ENCODE results near the gene KHSRP.

Gene KHSRP

DNA sequence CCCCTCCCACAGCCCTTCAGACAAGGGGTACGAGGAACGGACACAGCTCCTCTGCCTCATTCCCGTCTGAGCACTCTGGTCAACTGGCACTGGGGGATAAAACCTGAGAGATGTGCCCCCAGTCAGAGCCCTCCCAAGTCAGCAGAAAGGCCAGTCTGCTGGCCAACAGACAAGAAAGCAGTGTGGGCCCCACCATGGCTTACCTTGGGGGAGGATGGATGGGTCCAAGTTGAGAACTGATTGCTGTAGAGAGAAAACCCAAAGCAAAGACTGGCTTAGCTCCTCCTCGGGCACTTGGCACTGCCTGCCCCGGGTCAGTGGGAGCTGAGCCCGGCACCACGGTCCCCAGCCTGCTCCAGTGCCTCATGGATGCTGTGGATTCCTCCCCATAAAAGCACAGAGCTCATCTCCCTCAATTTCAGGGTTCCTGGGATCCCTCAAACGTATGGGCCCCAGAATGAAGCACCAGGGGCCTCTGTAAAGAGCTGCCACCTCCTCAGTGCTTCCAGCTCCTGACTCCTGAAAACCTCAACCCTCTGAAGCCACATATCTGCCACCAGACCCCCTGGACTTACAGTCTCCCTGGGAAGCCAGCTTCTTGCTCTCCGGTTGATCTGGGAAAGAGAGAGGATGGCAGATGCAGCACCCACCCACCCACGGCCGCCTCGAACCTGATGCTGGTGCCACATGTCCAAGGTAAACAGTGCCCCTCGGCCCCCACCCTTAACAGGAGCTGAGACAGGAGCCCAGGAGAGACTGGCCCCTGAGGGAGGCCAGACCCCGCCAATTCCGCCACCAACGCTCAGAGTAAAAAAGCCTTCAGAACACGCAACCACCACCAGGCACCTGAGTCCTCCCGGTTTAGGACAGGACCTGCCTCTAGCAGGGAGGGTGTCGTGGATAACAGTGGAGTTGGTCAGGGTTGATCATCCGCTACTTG, 3.3 kb downstream of the KHSRP start:
- H2BK5ac ChIP-seq (ENCODE audit: low read depth, low read length, poor library complexity) = no peak overlapping the region
- H2BK12ac ChIP-seq (ENCODE audit: low read length) = no peak overlapping the region
- H3K4me1 ChIP-seq (ENCODE audit: control insufficient read depth in 1 of 2, insufficient read depth in 2 of 2, low read length in 2 of 2) = peaks cover 6 to 10% of the 10 kb centered on the region in 2 experiments
- no peak overlapping the region for H2BK120ac ChIP-seq (ENCODE audit: insufficient read depth, low read length, poor library complexity)
- no peaks in the 10 kb centered on the region for H3K27me3 ChIP-seq (ENCODE audit: insufficient read depth, low read length)
- H3K36me3 ChIP-seq (ENCODE audit: control insufficient read depth in 1 of 2, insufficient read depth in 2 of 2, low read length in 2 of 2) = peaks cover 62 to 65% of the 10 kb centered on the region in 2 experiments
- no peak overlapping the region for H3K18ac ChIP-seq (ENCODE audit: low read length)
- peaks cover 10% of the 10 kb centered on the region for H3K9me3 ChIP-seq (ENCODE audit: insufficient read depth, low read depth, low read length)
- WGBS (ENCODE audit: extremely low coverage, insufficient coverage, insufficient read length) = no CpG with 5 or more reads among the region's 20 CpGs
- no peak overlapping the region for H3K23ac ChIP-seq (ENCODE audit: low read length)
- H4K8ac ChIP-seq (ENCODE audit: low read depth, low read length) = no peak overlapping the region
- peaks cover 8% of the 10 kb centered on the region for H3K79me1 ChIP-seq (ENCODE audit: low read length)
- H4K91ac ChIP-seq (ENCODE audit: low read depth, low read length) = no peak overlapping the region
- no peak overlapping the region for H3K9ac ChIP-seq (ENCODE audit: low read length)
- no peak overlapping the region for H3K4me2 ChIP-seq (ENCODE audit: low read length)
- DNase-seq = no peak
- no peak overlapping the region for H4K12ac ChIP-seq (ENCODE audit: low read depth, low read length)
- no peak overlapping the region for H3K14ac ChIP-seq (ENCODE audit: low read length)
- H2AFZ ChIP-seq (ENCODE audit: insufficient read depth, low read length, poor library complexity) = no peak overlapping the region
- H3K4me3 ChIP-seq (ENCODE audit: low read depth, low read length) = no peak overlapping the region
- H3K4ac ChIP-seq (ENCODE audit: low read depth, low read length) = peak overlapping the region; percentile 97
- peaks cover 35% of the 10 kb centered on the region for H3K79me2 ChIP-seq (ENCODE audit: control insufficient read depth, insufficient read depth, low read length, poor library complexity)
- H2AK5ac ChIP-seq (ENCODE audit: low read length) = no peak overlapping the region
- H3K27ac ChIP-seq (ENCODE audit: low read depth, low read length) = no peak overlapping the region

DNA sequence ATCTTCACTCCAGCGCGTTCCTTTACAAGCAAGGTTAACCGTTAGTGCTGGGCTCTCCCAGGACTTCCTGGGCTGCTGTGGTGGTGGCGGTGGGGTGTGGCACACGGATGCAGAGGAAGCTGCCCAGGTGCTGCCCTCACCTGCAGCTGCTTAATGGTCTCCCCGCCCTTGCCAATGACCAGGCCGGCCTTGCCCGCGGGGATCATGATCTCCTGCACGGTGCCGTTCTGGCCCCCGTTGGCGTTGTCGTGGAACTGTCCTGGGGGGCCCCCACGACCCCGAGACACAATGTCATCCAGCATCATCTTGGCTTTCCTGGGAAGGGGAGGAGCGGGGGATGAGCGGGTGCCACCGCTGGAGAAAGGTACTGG, 6.1 kb downstream of the KHSRP start:
- H3K14ac ChIP-seq (ENCODE audit: low read length) = no peak overlapping the region
- H3K9me3 ChIP-seq (ENCODE audit: insufficient read depth, low read depth, low read length) = peaks cover 5% of the 10 kb centered on the region

DNA sequence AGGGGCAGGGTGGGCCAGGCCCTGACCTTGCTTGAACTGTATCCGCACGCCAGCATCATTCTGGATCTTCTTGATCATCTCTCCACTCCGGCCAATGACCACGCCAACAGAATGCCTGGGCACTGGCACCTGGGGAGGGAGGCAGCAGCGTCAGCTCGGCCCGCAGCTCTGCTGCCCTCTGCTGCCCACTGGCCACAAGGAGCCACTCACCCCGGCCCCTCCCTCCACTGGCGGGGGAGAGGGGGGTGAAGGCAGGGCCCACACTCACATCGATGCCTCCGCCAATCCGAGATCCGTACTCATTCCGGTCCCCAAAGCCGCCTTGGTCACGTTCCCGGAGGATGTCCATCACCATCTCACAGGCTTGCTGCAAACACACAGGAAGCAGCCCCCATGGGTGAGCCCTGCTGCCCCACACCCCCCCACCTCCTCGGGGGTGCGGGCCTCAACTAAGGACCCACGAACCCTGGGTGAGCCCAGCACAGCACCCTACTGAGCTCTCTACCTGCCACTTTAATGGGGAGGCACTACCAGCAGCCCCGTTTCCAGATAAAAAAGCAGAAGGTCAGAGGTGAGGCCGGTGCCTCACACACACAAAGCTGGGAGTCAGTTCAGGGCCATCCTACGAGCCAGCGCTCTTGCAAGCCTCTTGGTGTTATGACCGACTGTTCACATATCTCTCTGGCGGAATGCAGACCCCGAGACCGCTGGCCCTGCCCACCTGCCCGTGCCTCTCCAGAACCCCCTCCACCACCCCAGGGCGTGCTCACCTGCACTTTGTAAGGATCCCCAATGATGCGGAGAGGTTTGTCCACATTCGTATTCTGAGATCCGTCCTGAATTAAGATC, 6.7 kb downstream of the KHSRP start:
- Histone ChIP-seq H3K14ac (ENCODE audit: low read length) (no peak overlapping the region), H3K4ac (ENCODE audit: low read depth, low read length) (no peak overlapping the region), H3K23ac (ENCODE audit: low read length) (no peak overlapping the region), H2AK5ac (ENCODE audit: low read length) (no peak overlapping the region), H2BK12ac (ENCODE audit: low read length) (no peak overlapping the region), H4K8ac (ENCODE audit: low read depth, low read length) (no peak overlapping the region), H3K27ac (ENCODE audit: low read depth, low read length) (no peak overlapping the region), H3K36me3 (ENCODE audit: control insufficient read depth in 1 of 2, insufficient read depth in 2 of 2, low read length in 2 of 2) (peaks cover 87 to 89% of the 10 kb centered on the region in 2 experiments), H4K12ac (ENCODE audit: low read depth, low read length) (no peak overlapping the region), H3K4me1 (ENCODE audit: control insufficient read depth in 1 of 2, insufficient read depth in 2 of 2, low read length in 2 of 2) (peaks cover under 1 to 1% of the 10 kb centered on the region in 2 experiments), H3K79me1 (ENCODE audit: low read length) (no peaks in the 10 kb centered on the region), H3K27me3 (ENCODE audit: insufficient read depth, low read length) (no peaks in the 10 kb centered on the region), H3K9me3 (ENCODE audit: insufficient read depth, low read depth, low read length) (peaks cover 5% of the 10 kb centered on the region), H2AFZ (ENCODE audit: insufficient read depth, low read length, poor library complexity) (no peak overlapping the region), H4K91ac (ENCODE audit: low read depth, low read length) (no peak overlapping the region), H3K18ac (ENCODE audit: low read length) (no peak overlapping the region), H3K4me2 (ENCODE audit: low read length) (no peak overlapping the region), H2BK5ac (ENCODE audit: low read depth, low read length, poor library complexity) (no peak overlapping the region), H3K79me2 (ENCODE audit: control insufficient read depth, insufficient read depth, low read length, poor library complexity) (peaks cover 24% of the 10 kb centered on the region), H3K4me3 (ENCODE audit: low read depth, low read length) (no peak overlapping the region), H2BK120ac (ENCODE audit: insufficient read depth, low read length, poor library complexity) (no peak overlapping the region), H3K9ac (ENCODE audit: low read length) (no peak overlapping the region)
- no CpG with 5 or more reads among the region's 33 CpGs for WGBS (ENCODE audit: extremely low coverage, insufficient coverage, insufficient read length)
- DNase-seq = no peak

More for the DNA sequence above, 6.1 kb downstream of the KHSRP start:
- H3K27ac ChIP-seq (ENCODE audit: low read depth, low read length) = no peak overlapping the region
- no peak overlapping the region for H4K91ac ChIP-seq (ENCODE audit: low read depth, low read length)
- H4K12ac ChIP-seq (ENCODE audit: low read depth, low read length) = no peak overlapping the region
- no peak overlapping the region for H3K4me2 ChIP-seq (ENCODE audit: low read length)
- H2BK5ac ChIP-seq (ENCODE audit: low read depth, low read length, poor library complexity) = no peak overlapping the region
- no peak overlapping the region for H3K9ac ChIP-seq (ENCODE audit: low read length)
- H3K79me1 ChIP-seq (ENCODE audit: low read length) = no peaks in the 10 kb centered on the region
- no peak overlapping the region for H3K4ac ChIP-seq (ENCODE audit: low read depth, low read length)
- no CpG with 5 or more reads among the region's 19 CpGs for WGBS (ENCODE audit: extremely low coverage, insufficient coverage, insufficient read length)
- H2BK12ac ChIP-seq (ENCODE audit: low read length) = no peak overlapping the region
- H2AK5ac ChIP-seq (ENCODE audit: low read length) = no peak overlapping the region
- peaks cover 87 to 88% of the 10 kb centered on the region in 2 experiments for H3K36me3 ChIP-seq (ENCODE audit: control insufficient read depth in 1 of 2, insufficient read depth in 2 of 2, low read length in 2 of 2)
- H3K27me3 ChIP-seq (ENCODE audit: insufficient read depth, low read length) = no peaks in the 10 kb centered on the region
- no peak overlapping the region for H2BK120ac ChIP-seq (ENCODE audit: insufficient read depth, low read length, poor library complexity)
- no peak overlapping the region for H3K18ac ChIP-seq (ENCODE audit: low read length)
- H3K4me3 ChIP-seq (ENCODE audit: low read depth, low read length) = no peak overlapping the region
- no peak overlapping the region for H2AFZ ChIP-seq (ENCODE audit: insufficient read depth, low read length, poor library complexity)
- no peak overlapping the region for H4K8ac ChIP-seq (ENCODE audit: low read depth, low read length)
- no peak overlapping the region for H3K23ac ChIP-seq (ENCODE audit: low read length)
- H3K79me2 ChIP-seq (ENCODE audit: control insufficient read depth, insufficient read depth, low read length, poor library complexity) = peaks cover 30% of the 10 kb centered on the region
- H3K4me1 ChIP-seq (ENCODE audit: control insufficient read depth in 1 of 2, insufficient read depth in 2 of 2, low read length in 2 of 2) = peaks cover 6% of the 10 kb centered on the region in 2 experiments
- DNase-seq = no peak

DNA sequence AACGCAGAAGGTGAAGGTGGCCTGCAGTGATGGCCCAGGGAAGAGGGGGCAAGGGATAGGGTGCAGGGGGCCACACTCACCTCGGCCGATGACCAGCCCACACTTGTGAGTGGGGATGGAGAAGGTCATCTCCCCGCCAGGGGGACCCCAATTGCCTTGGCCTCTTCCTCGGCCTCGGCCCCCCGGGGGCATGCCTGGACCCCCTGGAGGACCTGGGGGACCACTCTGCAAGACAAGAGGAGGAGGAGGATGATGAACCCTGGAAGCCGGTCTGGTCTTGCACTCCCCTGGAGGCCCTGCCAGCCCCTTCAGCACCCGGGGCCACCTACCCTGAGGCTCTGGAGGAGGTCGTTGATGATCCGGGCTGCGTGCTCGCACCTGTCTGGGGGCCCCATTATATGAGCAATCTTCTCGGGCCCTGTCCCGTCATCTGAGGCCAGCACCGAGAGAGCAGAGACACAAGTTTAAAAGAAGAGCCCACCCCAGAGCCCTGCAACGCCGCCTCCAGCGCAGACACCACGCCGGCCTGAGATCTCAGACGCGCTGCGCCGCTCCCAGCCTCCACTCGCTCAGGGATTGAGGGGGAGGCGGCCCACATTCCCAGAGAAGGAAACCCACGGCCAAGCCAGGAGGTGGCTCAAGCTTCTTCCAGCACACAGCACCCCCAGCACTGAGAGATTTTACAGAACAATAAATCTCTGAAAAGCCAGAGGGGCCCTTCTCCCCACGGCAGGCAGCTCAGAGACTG, 7.8 kb downstream of the KHSRP start:
- H3K9ac ChIP-seq (ENCODE audit: low read length) = no peak overlapping the region
- H4K12ac ChIP-seq (ENCODE audit: low read depth, low read length) = no peak overlapping the region
- H2BK12ac ChIP-seq (ENCODE audit: low read length) = no peak overlapping the region
- peaks cover 81 to 84% of the 10 kb centered on the region in 2 experiments for H3K36me3 ChIP-seq (ENCODE audit: control insufficient read depth in 1 of 2, insufficient read depth in 2 of 2, low read length in 2 of 2)
- no peak overlapping the region for H2AK5ac ChIP-seq (ENCODE audit: low read length)
- H3K79me1 ChIP-seq (ENCODE audit: low read length) = no peaks in the 10 kb centered on the region
- no peak overlapping the region for H3K27ac ChIP-seq (ENCODE audit: low read depth, low read length)
- no CpG with 5 or more reads among the region's 29 CpGs for WGBS (ENCODE audit: extremely low coverage, insufficient coverage, insufficient read length)
- no peak overlapping the region for H3K14ac ChIP-seq (ENCODE audit: low read length)
- H3K4me2 ChIP-seq (ENCODE audit: low read length) = no peak overlapping the region
- no peak overlapping the region for H2BK5ac ChIP-seq (ENCODE audit: low read depth, low read length, poor library complexity)
- no peak overlapping the region for H3K23ac ChIP-seq (ENCODE audit: low read length)
- H3K4me1 ChIP-seq (ENCODE audit: control insufficient read depth in 1 of 2, insufficient read depth in 2 of 2, low read length in 2 of 2) = no peaks in the 10 kb centered on the region
- no peak overlapping the region for H3K18ac ChIP-seq (ENCODE audit: low read length)
- peaks cover 3% of the 10 kb centered on the region for H3K9me3 ChIP-seq (ENCODE audit: insufficient read depth, low read depth, low read length)
- H4K91ac ChIP-seq (ENCODE audit: low read depth, low read length) = no peak overlapping the region
- H2BK120ac ChIP-seq (ENCODE audit: insufficient read depth, low read length, poor library complexity) = no peak overlapping the region
- H3K4me3 ChIP-seq (ENCODE audit: low read depth, low read length) = no peak overlapping the region
- DNase-seq = no peak
- peaks cover 13% of the 10 kb centered on the region for H3K79me2 ChIP-seq (ENCODE audit: control insufficient read depth, insufficient read depth, low read length, poor library complexity)
- H3K4ac ChIP-seq (ENCODE audit: low read depth, low read length) = no peak overlapping the region
- H3K27me3 ChIP-seq (ENCODE audit: insufficient read depth, low read length) = no peaks in the 10 kb centered on the region
- no peak overlapping the region for H2AFZ ChIP-seq (ENCODE audit: insufficient read depth, low read length, poor library complexity)
- no peak overlapping the region for H4K8ac ChIP-seq (ENCODE audit: low read depth, low read length)
